GM23338 (cell line): ENCODE data around the gene STAMBPL1.

ENCODE experiments used
- EZH2 ChIP-seq: fragments of 200-600 bp; sonication (generic); IDR thresholded peaks from one replicate; pipeline ENCODE4 v1.8.0; 2017; ENCODE audit warnings: antibody characterized with exemption, mild to moderate bottlenecking, low read depth; ENCODE audit not compliant: unreplicated experiment
- POLR2AphosphoS5 ChIP-seq: IDR thresholded peaks from 2 replicates; pipeline ENCODE4 v1.6.1; 2016; ENCODE audit warnings: antibody characterized with exemption, low read depth
- TF ChIP-seq, protein P1 (sequence below), 2 experiments: fragments of 200-600 bp in 1 of 2; sonication (generic) in 1 of 2; conservative IDR thresholded peaks; 2 replicates each; pipeline versions ENCODE4 v1.5.1 to v1.6.1; 2016 to 2017; ENCODE audit warnings: antibody characterized with exemption in 2 of 2, low read depth in 2 of 2, mild to moderate bottlenecking in 2 of 2, moderate library complexity in 1 of 2

DNA sequence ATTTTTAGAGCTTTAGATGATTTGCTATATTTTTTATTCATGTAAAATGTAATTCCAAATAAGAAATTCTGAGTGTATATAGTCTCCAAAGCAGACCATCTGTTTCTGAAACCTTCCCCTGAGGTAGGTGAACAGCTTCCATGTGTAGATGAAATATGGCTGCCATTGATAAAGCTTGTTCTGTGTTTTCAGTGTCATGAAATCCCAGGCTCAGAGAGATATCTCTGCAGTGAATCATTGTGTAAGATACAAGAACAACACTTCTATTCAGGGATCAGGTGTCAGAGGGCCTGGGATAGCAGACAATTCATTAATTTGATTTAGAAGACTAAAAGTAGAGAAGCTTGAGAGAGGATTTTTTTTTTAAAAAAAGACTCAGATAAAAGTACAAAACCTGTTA is 43.5 kb downstream of the STAMBPL1 start:
- TF ChIP-seq, protein P1, sequence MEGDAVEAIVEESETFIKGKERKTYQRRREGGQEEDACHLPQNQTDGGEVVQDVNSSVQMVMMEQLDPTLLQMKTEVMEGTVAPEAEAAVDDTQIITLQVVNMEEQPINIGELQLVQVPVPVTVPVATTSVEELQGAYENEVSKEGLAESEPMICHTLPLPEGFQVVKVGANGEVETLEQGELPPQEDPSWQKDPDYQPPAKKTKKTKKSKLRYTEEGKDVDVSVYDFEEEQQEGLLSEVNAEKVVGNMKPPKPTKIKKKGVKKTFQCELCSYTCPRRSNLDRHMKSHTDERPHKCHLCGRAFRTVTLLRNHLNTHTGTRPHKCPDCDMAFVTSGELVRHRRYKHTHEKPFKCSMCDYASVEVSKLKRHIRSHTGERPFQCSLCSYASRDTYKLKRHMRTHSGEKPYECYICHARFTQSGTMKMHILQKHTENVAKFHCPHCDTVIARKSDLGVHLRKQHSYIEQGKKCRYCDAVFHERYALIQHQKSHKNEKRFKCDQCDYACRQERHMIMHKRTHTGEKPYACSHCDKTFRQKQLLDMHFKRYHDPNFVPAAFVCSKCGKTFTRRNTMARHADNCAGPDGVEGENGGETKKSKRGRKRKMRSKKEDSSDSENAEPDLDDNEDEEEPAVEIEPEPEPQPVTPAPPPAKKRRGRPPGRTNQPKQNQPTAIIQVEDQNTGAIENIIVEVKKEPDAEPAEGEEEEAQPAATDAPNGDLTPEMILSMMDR (conservative IDR thresholded peaks at IDR 0.05; ENCODE audit: low read depth in 2 of 2), result no peak
- TF ChIP-seq POLR2AphosphoS5 (no peak), EZH2 (no peak)
